HG03066 (cell line): ENCODE results near the gene HDAC9.

ENCODE experiments used
- ATAC-seq: cut with Tn5 transposase; IDR thresholded peaks from one replicate; pipeline ENCODE4 v1.9.1; 2021; ENCODE audit warnings: low read depth; ENCODE audit not compliant: unreplicated experiment

The HDAC9 gene

GRCh38 chr7:18866359-18867036 lies 370.9 kb downstream of the HDAC9 start:
- peak; percentile 44 for ATAC-seq

GRCh38 chr7:18872344-18872743 lies 376.8 kb downstream of the HDAC9 start:
- ATAC-seq: no peak

GRCh38 chr7:18873734-18874336 lies 378.3 kb downstream of the HDAC9 start:
- ATAC-seq: no peak

GRCh38 chr7:18874880-18875279 lies 379.3 kb downstream of the HDAC9 start:
- no peak for ATAC-seq

- no peak for ATAC-seq
Measured at GRCh38 chr7:18877874-18878273, 382.3 kb downstream of the HDAC9 start.

- no peak for ATAC-seq
Measured at GRCh38 chr7:18886832-18887231, 391.3 kb downstream of the HDAC9 start.

- no peak for ATAC-seq
Measured at GRCh38 chr7:18889436-18889835, 393.9 kb downstream of the HDAC9 start.

GRCh38 chr7:18890134-18890533 lies 394.6 kb downstream of the HDAC9 start:
- ATAC-seq: no peak

- no peak for ATAC-seq
Measured at GRCh38 chr7:18890885-18891621, 395.5 kb downstream of the HDAC9 start.

- ATAC-seq: no peak
Measured at GRCh38 chr7:18893156-18893555, 397.6 kb downstream of the HDAC9 start.

- no peak for ATAC-seq
Measured at GRCh38 chr7:18894155-18894554, 398.6 kb downstream of the HDAC9 start.

GRCh38 chr7:18895456-18895855 lies 399.9 kb downstream of the HDAC9 start:
- no peak for ATAC-seq

- ATAC-seq: no peak
Measured at GRCh38 chr7:18896343-18896975, 400.9 kb downstream of the HDAC9 start.

GRCh38 chr7:18900236-18900635 lies 404.7 kb downstream of the HDAC9 start:
- ATAC-seq: no peak

- ATAC-seq: no peak
Measured at GRCh38 chr7:18900803-18901202, 405.3 kb downstream of the HDAC9 start.

GRCh38 chr7:18901351-18901750 lies 405.8 kb downstream of the HDAC9 start:
- no peak for ATAC-seq

- no peak for ATAC-seq
Measured at GRCh38 chr7:18901982-18902421, 406.5 kb downstream of the HDAC9 start.

- ATAC-seq: no peak
Measured at GRCh38 chr7:18902892-18903291, 407.3 kb downstream of the HDAC9 start.

GRCh38 chr7:18903695-18904094 lies 408.1 kb downstream of the HDAC9 start:
- ATAC-seq: no peak

- ATAC-seq: no peak
Measured at GRCh38 chr7:18905316-18905943, 409.9 kb downstream of the HDAC9 start.

- ATAC-seq: no peak
Measured at GRCh38 chr7:18906901-18907300, 411.4 kb downstream of the HDAC9 start.
